Measurements from ENCODE around the gene ALPK3. TPM values are rescaled to one million over a fixed set of nuclear protein-coding genes. Genes with fewer than 3 reads are reported as not detected.

Gene ALPK3
- total and polyA plus RNA-seq, 2 experiments from 2014 or later = 3.7 to 29.7 TPM

- Mint-ChIP-seq H3K4me1 (peaks cover 15% of the 10 kb centered on the region), H3K27ac (no peak overlapping the region), H3K4me3 (no peak overlapping the region), H3K9me3 (no peaks in the 10 kb centered on the region), H3K36me3 (ENCODE audit: low read depth) (no peaks in the 10 kb centered on the region; the same call in 2 of the 3 replicates), H3K27me3 (ENCODE audit: insufficient read depth, low read depth, poor library complexity) (peaks cover 10% of the 10 kb centered on the region)
- H3K36me3 ChIP-seq (ENCODE audit: insufficient read depth) = no peaks in the 10 kb centered on the region
- H3K4me3 ChIP-seq = no peak overlapping the region
- H3K9me2 ChIP-seq (ENCODE audit: insufficient read depth) = 0 out of 2 replicates have a peak, but pooled peaks cover 3% of the 10 kb centered on the region
- 0 out of 2 replicates have a peak, but pooled peaks cover 5% of the 10 kb centered on the region for H3F3A ChIP-seq (replicated peaks; ENCODE audit: low read depth)
- no peaks in the 10 kb centered on the region for H4K20me1 ChIP-seq (replicated peaks; ENCODE audit: insufficient read depth)
- TF ChIP-seq CTCF (conservative IDR thresholded peaks at IDR 0.05; ENCODE audit: low read depth in 2 of 2) (no peak), CREB1 (CRISPR knock-in tag; IDR thresholded peaks at IDR 0.05; ENCODE audit: low read depth) (no peak), ZNF114 (CRISPR knock-in tag; IDR thresholded peaks at IDR 0.05) (no peak), ETS1 (IDR thresholded peaks at IDR 0.05) (no peak), POLR2AphosphoS5 (IDR thresholded peaks at IDR 0.05; ENCODE audit: low read depth) (no peak), EZH2 (IDR thresholded peaks at IDR 0.05; ENCODE audit: low read depth, unreplicated experiment) (no peak), ZNF331 (CRISPR knock-in tag; IDR thresholded peaks at IDR 0.05; ENCODE audit: low read depth) (no peak), NANOG (IDR thresholded peaks at IDR 0.05; ENCODE audit: borderline replicate concordance) (no peak), JUNB (IDR thresholded peaks at IDR 0.05; ENCODE audit: unreplicated experiment) (no peak), EZH2phosphoT487 (IDR thresholded peaks at IDR 0.05; ENCODE audit: unreplicated experiment) (no peak), ZNF462 (CRISPR knock-in tag; IDR thresholded peaks at IDR 0.05) (no peak), STAT1 (IDR thresholded peaks at IDR 0.05; ENCODE audit: unreplicated experiment) (no peak), REST (IDR thresholded peaks at IDR 0.05; ENCODE audit: unreplicated experiment) (no peak)
- peaks cover 5% of the 10 kb centered on the region; the same call in 1 of the 2 replicates for H3K27me3 ChIP-seq (ENCODE audit: insufficient read depth)
- peaks cover 3% of the 10 kb centered on the region for H3K79me2 ChIP-seq (replicated peaks; ENCODE audit: insufficient read depth)
- H3K4me2 ChIP-seq = no peak overlapping the region
- no peak overlapping the region for H3K27ac ChIP-seq (ENCODE audit: low read depth)
- peaks cover 12% of the 10 kb centered on the region for H3K4me1 ChIP-seq (ENCODE audit: insufficient read depth)
- no peak overlapping the region for H2AFZ ChIP-seq
- ATAC-seq = no peak
- DNase-seq (ENCODE audit: low spot score) = no peak
Observed at GRCh38 chr15:84813931-84814330, 3.2 kb upstream of the ALPK3 start.

Data from GM23338 (cell line).